Occipital lobe (tissue), 3 donors: ENCODE data around the gene NFAT5. TPM values are rescaled to one million over a fixed set of nuclear protein-coding genes. Genes with fewer than 3 reads are reported as not detected.
"Not testable (repeated sequence)": the region's sequence is repeated elsewhere in the genome, so short reads cannot be mapped to it uniquely, and the experiment has no call there.

Experiments used
- DNase-seq: peaks from one replicate; lab custom pipeline; 2025; lab: John Stamatoyannopoulos, UW
- small RNA-seq: library from RNA; depleted of rRNA; stranded (forward); fragments of <200 nt; gene quantifications from one replicate; pipeline ENCODE3, GENCODE V24; 2014
- total RNA-seq: library from RNA; depleted of rRNA; stranded (reverse); fragments of >200 nt; gene quantifications from one replicate; pipeline ENCODE4 v1.2.3, GENCODE V29; 2014

NFAT5 gene
- total RNA-seq, 1 donor from 2014 or later = 17.0 TPM

DNA sequence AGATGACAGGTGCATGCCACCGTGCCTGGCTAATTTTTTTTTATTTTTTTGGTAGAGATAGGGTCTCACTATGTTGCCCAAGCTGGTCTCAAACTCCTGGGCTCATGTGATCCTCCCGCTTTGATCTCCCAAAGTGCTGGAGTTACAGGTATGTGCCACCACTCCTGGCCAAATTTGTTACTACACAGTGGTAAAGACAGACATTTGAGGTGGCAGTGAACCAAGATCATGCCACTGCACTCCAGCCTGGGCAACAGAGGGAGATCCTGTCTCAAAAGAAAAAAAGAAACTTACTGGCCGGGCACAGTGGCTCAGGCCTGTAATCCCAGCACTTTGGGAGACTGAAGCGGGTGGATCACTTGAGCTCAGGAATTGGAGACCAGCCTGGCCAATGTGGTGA is 163.3 kb downstream of the NFAT5 start:
- DNase-seq = not testable (repeated sequence)

DNA sequence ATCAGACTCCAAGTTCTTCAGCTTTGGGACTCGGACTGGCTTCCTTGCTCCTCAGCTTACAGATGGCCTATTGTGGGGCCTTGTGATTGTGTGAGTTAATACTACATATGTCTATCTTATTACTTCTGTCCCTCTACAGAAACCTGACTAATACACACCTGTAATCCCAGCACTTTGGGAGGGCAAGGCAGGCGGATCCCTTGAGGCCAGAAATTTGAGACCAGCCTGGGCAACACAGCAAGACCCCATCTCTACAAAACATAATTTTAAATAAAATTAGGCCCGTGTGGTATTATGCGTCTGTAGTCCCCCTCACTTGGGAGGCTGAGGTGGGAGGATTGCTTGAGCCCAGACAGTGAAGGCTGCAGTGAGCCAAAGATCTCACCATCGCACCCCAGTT is 165.5 kb downstream of the NFAT5 start:
- DNase-seq = not testable (repeated sequence)

DNA sequence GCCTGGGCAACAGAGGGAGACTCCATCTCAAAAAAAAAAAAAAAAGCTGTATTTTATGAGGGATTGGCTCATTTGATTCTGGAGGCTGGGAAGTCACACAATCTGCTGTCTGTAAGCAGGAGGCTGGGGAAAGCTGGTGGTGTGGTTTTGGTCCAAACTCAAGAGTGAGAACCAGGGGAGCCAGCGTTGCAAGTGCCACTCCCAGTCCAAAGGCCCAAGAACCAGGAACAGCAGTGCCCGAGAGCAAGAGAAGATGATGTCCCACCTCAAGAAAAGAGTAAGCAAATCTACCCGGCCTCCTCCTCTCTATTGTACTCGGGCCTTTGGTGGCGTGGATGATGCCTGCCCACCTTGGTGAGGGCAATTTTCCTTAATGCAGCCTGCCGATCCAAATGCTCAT is 166.3 kb downstream of the NFAT5 start:
- no peak for DNase-seq

DNA sequence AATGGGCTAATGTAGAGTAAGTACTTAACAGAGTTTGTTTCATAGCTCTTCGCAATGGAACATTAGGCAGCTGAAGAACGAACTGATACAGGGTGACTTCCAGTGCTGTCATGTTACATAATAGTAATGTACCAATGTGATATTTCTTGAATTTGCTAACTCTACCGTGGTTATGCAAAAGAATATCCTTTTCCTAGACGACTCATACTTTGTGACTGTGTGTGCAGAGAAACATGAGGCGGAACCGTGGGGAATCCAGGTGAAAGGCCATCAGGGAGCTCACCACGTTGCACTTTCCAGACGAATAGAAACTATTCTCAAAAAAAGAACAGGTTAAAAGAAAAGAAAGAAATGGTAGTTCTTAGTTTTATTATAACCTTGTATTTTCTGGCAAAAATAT is 175.8 kb downstream of the NFAT5 start:
- DNase-seq = no peak

DNA sequence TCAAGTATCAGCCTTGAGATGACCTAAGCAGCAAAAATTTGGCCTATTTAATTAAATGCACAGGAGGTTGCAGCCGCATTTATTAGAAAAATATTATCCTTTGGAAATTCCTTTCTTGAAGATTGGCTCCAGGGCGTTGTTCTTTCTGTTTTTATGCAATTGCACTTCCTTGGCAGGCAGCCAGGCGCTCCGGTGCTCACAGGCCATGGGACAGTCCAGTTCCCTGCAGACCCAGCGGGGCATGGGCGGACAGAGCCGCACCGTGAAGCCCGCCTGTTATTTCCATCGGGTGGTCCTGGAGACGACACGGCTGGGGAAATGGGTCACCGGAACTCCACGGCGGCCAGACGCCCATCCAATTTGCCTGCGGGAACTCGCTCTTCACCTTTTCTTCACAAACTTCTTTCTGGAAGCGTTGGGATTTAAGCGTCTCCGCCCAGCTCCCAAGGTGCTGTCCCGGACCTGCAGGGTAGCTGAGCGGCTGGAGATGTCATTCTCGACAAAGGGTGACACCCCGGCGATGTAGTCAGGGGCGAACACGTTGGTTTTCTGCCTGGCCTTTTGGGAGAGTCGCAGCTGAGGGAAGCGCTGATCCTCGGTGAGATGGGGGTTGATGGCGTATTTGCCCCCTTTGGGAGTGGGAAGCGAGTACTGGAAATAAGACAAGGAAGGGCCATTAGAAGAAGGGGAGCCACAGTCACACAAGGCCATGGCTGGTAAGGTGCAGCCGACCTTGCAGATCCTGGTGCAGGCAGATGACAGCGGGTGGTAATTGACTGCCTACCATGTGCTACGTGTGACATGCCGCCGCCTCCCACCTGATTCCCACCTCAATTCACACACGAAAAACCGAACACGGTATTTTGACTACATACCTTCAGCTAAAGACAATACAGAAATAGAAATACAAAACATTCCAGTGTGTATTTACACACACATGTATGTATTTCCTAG is 176.5 kb downstream of the NFAT5 start:
- no peak for DNase-seq

DNA sequence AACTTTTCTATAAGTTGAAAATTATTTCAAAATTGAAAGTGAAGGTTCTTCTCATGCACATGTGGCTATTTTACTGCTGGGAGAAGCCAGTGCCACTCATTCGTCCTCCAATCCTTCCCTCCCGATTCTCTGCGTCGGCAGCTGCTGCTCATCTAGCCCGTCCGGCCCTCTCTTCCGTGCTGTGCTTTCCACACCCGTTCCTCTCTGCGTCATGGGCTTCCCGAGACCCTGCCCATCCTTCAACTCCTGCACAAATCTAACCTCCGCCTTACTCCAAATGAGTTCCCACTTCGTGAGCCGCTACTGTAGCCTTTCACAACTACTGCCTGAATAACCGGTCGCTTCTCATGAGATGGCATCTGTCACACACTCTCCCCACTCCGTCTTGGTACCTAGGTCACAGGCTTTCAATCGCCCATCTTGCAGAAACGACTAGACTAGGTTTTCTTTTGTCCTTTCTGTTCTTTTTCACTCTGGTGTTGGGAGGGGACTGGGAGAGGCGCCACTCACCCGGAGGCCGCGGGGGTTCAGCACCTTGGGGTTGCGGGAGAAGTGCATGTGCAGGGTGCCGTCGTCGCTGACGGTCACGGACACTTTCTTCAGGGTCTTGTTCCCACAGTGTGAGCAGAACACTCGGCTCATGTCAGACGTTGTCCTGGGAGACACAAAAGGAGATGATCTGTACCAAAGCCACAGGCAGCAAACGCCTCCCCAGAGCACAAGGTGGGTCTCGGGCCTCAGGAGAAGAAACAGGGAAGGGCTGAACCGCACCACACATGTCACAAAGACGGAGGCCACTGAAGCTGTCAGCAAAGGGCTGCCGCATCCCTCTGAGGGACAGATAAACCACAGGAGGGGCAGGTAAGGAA is 178.8 kb downstream of the NFAT5 start:
- no peak for DNase-seq

DNA sequence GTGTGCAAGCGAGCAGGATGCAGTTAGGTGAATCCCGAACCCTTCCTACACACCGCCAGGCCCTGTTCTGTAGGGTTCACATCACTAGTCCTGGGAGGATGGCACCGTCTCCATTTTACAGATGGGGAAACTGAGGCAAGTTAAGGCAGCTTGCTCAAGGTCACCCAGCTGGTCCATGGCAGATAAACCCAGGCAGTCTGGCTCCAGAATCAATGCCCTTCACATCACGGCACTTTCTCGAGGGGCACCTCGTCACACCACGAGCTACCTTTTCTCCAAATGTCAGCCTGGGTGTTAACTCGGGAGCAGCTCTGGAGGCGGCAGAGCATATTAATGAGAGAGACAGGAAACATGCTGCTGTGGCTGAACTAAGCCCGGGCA is 179.5 kb downstream of the NFAT5 start:
- DNase-seq = no peak

DNA sequence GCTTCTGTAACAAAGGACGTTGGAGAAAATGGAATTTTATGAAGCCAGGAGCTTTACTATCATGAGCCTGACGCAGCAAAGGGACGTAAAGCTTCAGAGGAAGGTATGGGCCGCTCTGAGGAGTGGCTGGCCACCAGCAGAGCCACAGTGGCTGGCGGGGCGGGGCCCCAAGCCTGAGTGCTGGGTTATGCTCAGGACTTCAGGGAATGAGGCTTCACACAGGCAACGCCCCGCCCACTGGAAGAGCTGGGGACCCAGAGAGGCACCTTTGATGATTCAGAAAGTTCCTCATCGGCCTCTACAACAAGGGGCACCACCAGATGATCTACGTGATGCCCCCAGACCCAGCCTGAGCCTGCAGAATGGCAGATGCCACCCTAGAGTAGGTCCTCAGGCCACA is 180.2 kb downstream of the NFAT5 start:
- no peak for DNase-seq

DNA sequence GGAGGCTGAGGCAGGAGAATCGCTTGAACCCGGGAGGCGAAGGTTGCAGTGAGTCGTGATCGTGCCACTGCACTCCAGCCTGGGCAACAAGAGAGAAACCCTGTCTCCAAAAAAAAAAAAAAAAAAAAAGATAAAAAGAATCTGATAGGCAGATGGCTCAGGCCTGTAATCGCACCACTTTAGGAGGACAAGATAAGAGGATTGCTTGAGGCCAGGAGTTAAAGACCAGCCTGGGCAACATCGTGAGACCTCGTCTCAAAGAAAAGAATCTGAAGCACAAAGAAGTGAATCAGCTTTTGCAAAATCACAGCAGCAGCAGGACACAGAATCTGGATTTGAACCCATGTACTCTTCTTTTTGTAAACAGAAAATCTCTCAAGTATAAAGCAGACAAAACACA is 181.3 kb downstream of the NFAT5 start:
- DNase-seq = no peak

DNA sequence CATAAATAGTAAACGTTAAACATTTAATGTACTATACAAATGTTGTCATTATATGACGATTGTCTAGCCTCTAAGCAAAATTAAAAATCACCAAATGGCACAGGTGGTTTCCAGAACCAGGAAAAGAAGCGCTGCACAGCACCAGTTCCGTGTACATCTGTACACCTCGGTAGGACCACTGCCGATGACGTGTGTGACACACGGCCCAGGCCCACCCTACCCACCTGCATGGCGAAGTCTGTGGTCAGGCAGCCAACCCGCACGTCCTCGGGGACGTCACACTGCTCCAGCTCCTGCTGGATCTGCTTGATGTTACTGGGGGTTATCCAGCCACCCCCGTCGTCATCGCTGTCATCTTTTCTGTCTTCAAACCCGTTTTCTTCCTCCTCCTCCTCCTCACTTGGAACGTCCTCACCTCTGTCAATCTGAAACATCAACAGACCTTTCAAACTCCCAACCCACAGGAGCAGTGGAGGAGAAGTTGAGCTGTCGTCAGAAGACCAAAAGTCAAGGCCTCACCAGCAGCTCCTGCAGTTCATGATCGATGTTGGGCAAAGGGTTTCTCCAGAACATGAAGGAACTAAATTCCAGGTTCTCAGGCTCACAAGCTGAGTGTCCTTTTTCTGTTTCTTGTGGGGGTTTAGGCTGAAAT is 183.1 kb downstream of the NFAT5 start:
- DNase-seq = no peak

DNA sequence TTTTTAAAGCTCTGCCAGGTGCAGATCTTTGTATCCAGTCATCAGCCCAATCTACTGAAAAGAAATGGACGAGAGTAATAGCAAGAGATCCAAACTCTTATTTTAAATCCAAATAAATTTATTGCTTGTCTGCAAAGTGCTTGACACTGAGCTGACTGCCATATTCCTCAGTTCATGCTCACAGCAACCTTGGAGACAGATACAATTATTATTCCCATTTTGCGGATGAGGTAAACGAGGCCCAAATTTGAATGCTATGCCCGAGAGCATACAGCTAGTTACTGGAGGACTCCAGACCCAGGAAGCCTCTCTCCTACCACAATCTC is 188.3 kb downstream of the NFAT5 start:
- DNase-seq = no peak

Small RNA genes lying within 50 kb of the gene (small RNA-seq; reads per million reads assigned to genes)
- not detected for gene MIR1538

Other genes with a start within 250 kb of the NFAT5 start
- 9.5 TPM for gene PDF, start 235.4 kb upstream of the NFAT5 start, total RNA-seq
- 51.6 TPM for gene COG8, start 226.4 kb upstream of the NFAT5 start, total RNA-seq
- 14.2 TPM for gene NIP7, start 226.2 kb upstream of the NFAT5 start, total RNA-seq
- not detected for gene TMED6, start 214.2 kb upstream of the NFAT5 start, total RNA-seq
- gene TERF2, start 180.0 kb upstream of the NFAT5 start, total RNA-seq = 70.7 TPM
- 45.4 TPM for gene CYB5B, start 141.3 kb upstream of the NFAT5 start, total RNA-seq
- 8.4 TPM for gene NQO1, start 160.6 kb downstream of the NFAT5 start, total RNA-seq
- 11.1 TPM for gene NOB1, start 189.0 kb downstream of the NFAT5 start, total RNA-seq
- 15.9 TPM for gene WWP2, start 196.4 kb downstream of the NFAT5 start, total RNA-seq